MM.1S (cell line): ENCODE data around the gene DNAL1.

ENCODE experiments used
- DNase-seq: peaks from one replicate; pipeline ENCODE4 v3.0.0-alpha.2; 2015
- H2AFZ ChIP-seq: fragments of 300-600 bp; sonication (generic); 2 replicates; pipeline ENCODE4 v1.6.0; 2016; ENCODE audit warnings: antibody characterized with exemption, low read length
- H3F3A ChIP-seq: fragments of 300-600 bp; sonication (generic); 2 replicates; pipeline ENCODE4 v1.6.1; 2016; ENCODE audit warnings: mild to moderate bottlenecking, antibody characterized with exemption, low read length, moderate library complexity, mixed read lengths; ENCODE audit not compliant: insufficient read depth
- H3K27ac ChIP-seq: fragments of 300-600 bp; sonication (generic); 2 replicates; pipeline ENCODE4 v1.5.1; 2016; ENCODE audit warnings: mild to moderate bottlenecking, low read length
- H3K27me3 ChIP-seq: fragments of 300-600 bp; sonication (generic); replicated peaks from 2 replicates; pipeline ENCODE4 v1.6.0; 2016; ENCODE audit warnings: low read length; ENCODE audit not compliant: insufficient read depth
- H3K36me3 ChIP-seq: fragments of 300-600 bp; sonication (generic); replicated peaks from 2 replicates; pipeline ENCODE4 v1.6.1; 2016; ENCODE audit warnings: mild to moderate bottlenecking, low read length, mixed read lengths; ENCODE audit not compliant: insufficient read depth
- H3K4me1 ChIP-seq: fragments of 300-600 bp; sonication (generic); 2 replicates; pipeline ENCODE4 v1.6.1; 2016; ENCODE audit warnings: low read length, mixed read lengths
- H3K4me2 ChIP-seq: fragments of 300-600 bp; sonication (generic); 2 replicates; pipeline ENCODE4 v1.6.0; 2016; ENCODE audit warnings: low read depth, low read length
- H3K4me3 ChIP-seq: fragments of 300-600 bp; sonication (generic); 2 replicates; pipeline ENCODE4 v1.5.1; 2016; ENCODE audit warnings: low read length, mixed read lengths
- H3K79me2 ChIP-seq: fragments of 300-600 bp; sonication (generic); 2 replicates; pipeline ENCODE4 v1.6.1; 2016; ENCODE audit warnings: mixed run types, low read length, mixed read lengths
- H3K9ac ChIP-seq: fragments of 300-600 bp; sonication (generic); 2 replicates; pipeline ENCODE4 v1.6.1; 2016; ENCODE audit warnings: low read length, mixed read lengths
- H3K9me2 ChIP-seq: fragments of 300-600 bp; sonication (generic); replicated peaks from 2 replicates; pipeline ENCODE4 v1.6.1; 2016; ENCODE audit warnings: mild to moderate bottlenecking, low read length, mixed read lengths; ENCODE audit not compliant: insufficient read depth
- H3K9me3 ChIP-seq: fragments of 300-600 bp; sonication (generic); replicated peaks from 2 replicates; pipeline ENCODE4 v1.6.1; 2016; ENCODE audit warnings: mild to moderate bottlenecking, low read length, mixed read lengths; ENCODE audit not compliant: insufficient read depth
- H4K20me1 ChIP-seq: fragments of 300-600 bp; sonication (generic); 2 replicates; pipeline ENCODE4 v1.6.1; 2016; ENCODE audit warnings: mild to moderate bottlenecking, low read length, moderate library complexity, mixed read lengths; ENCODE audit not compliant: insufficient read depth
- EZH2 ChIP-seq: fragments of 300-600 bp; sonication (generic); optimal IDR thresholded peaks from 2 replicates; pipeline ENCODE3; 2017; ENCODE audit warnings: low read depth, mild to moderate bottlenecking, antibody characterized with exemption, low read length, mixed read lengths
- EZH2phosphoT487 ChIP-seq: fragments of 300-600 bp; sonication (generic); IDR thresholded peaks from 2 replicates; pipeline ENCODE4 v1.6.1; 2018; ENCODE audit warnings: antibody characterized with exemption, low read length
- TF ChIP-seq, protein P1 (sequence below): fragments of 300-600 bp; sonication (generic); IDR thresholded peaks from 2 replicates; pipeline ENCODE4 v1.5.1; 2016; ENCODE audit warnings: antibody characterized with exemption, low read length, mixed read lengths

DNAL1 gene

DNA sequence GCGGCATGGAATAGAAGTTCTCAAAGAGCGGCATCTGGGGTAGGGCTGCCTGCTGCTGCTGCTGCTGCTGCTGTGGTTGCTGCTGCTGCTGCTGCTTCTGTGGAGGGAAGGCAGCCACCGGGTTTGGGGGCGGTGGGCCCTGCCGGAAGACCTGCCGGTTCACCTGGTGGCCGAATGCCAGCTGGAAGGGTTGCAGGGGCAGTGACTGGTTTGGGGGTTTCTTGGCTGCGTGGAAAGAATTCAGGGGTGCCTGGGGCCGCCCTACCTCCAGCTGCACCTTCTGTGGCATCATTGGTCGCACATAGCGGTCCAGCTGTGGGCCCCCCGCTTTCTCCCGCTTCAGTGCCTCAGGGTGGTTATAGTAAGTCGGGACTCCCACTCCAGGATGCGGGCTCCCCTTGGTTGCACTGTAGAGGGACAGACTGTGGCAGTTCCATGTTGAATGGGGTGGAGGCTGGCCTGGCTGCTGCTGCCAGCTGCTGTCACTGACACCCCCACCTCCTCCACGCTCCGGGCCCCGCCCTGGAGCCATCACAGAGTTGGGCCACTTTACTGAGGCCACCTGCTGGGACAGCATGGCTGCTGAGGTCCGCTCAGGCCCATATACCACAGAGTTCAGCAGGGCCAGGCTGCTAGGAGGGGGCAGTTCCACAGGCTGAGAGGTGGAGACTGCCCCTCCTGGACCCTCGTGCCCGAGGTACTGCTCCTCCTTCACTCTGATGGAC, 94.5 kb downstream of the DNAL1 start:
- H3K9me3 ChIP-seq: no peaks in the 10 kb centered on the region
- no peaks in the 10 kb centered on the region for H3K9me2 ChIP-seq

DNA sequence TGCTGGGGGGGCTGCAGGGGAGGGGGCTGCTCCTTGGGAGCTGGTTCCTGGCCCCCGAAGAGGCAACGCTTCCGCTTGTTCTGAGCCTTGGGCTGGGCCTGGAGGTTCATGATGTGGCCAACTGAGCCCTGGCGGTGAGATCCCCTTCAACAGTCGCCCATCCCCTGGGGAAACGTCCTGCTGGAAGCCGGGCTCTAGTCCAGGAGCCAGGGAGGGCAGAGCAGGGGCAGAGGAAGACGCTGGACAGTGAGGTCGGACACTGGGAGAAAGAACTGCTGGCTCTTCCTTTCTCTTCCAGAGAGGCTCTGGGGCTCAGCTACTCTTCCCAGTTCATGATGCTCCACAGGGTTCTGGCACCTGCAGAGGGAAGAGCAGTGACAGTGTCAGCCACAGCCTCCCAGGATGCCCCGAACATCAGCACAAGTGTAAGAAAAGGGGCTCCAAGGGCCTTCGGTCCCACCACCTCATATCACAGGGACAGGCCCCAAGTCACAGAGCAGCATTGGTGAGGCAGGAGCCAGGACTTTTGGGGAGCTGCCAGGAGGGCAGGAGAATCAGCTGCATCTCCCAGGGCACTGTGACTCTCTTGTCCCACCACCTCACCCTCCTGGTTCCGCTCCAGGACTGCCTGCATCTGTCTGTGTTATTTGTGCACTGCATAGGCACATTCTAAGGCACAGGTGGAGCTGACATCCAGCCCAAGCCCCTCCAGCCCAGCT, 95.3 kb downstream of the DNAL1 start:
- Histone ChIP-seq H3K4me2 (no peak overlapping the region), H4K20me1 (peaks cover 9% of the 10 kb centered on the region), H2AFZ (no peak overlapping the region), H3K4me3 (no peak overlapping the region), H3K27ac (no peak overlapping the region), H3K27me3 (no peaks in the 10 kb centered on the region), H3K9me3 (no peaks in the 10 kb centered on the region), H3K4me1 (peaks cover 40% of the 10 kb centered on the region), H3K9ac (no peak overlapping the region), H3K36me3 (no peaks in the 10 kb centered on the region), H3K9me2 (no peaks in the 10 kb centered on the region), H3F3A (no peaks in the 10 kb centered on the region; the same call in 1 of the 2 replicates), H3K79me2 (peaks cover 64% of the 10 kb centered on the region)
- TF ChIP-seq, protein P1, sequence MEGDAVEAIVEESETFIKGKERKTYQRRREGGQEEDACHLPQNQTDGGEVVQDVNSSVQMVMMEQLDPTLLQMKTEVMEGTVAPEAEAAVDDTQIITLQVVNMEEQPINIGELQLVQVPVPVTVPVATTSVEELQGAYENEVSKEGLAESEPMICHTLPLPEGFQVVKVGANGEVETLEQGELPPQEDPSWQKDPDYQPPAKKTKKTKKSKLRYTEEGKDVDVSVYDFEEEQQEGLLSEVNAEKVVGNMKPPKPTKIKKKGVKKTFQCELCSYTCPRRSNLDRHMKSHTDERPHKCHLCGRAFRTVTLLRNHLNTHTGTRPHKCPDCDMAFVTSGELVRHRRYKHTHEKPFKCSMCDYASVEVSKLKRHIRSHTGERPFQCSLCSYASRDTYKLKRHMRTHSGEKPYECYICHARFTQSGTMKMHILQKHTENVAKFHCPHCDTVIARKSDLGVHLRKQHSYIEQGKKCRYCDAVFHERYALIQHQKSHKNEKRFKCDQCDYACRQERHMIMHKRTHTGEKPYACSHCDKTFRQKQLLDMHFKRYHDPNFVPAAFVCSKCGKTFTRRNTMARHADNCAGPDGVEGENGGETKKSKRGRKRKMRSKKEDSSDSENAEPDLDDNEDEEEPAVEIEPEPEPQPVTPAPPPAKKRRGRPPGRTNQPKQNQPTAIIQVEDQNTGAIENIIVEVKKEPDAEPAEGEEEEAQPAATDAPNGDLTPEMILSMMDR: no peak
- TF ChIP-seq EZH2: no peak
- no peak for TF ChIP-seq EZH2phosphoT487
- DNase-seq: no peak

More for the DNA sequence above, 94.5 kb downstream of the DNAL1 start:
- Histone ChIP-seq H3F3A (no peaks in the 10 kb centered on the region; the same call in 1 of the 2 replicates), H3K4me2 (no peak overlapping the region), H3K36me3 (no peaks in the 10 kb centered on the region), H3K9ac (no peak overlapping the region), H3K27ac (no peak overlapping the region), H2AFZ (no peak overlapping the region), H4K20me1 (peaks cover 8% of the 10 kb centered on the region; the same call in 1 of the 2 replicates), H3K4me3 (no peak overlapping the region), H3K79me2 (peaks cover 56% of the 10 kb centered on the region), H3K4me1 (peaks cover 33% of the 10 kb centered on the region), H3K27me3 (no peaks in the 10 kb centered on the region)
- TF ChIP-seq EZH2phosphoT487: no peak
- no peak for TF ChIP-seq EZH2
- TF ChIP-seq, protein P1: no peak
- DNase-seq: no peak

DNA sequence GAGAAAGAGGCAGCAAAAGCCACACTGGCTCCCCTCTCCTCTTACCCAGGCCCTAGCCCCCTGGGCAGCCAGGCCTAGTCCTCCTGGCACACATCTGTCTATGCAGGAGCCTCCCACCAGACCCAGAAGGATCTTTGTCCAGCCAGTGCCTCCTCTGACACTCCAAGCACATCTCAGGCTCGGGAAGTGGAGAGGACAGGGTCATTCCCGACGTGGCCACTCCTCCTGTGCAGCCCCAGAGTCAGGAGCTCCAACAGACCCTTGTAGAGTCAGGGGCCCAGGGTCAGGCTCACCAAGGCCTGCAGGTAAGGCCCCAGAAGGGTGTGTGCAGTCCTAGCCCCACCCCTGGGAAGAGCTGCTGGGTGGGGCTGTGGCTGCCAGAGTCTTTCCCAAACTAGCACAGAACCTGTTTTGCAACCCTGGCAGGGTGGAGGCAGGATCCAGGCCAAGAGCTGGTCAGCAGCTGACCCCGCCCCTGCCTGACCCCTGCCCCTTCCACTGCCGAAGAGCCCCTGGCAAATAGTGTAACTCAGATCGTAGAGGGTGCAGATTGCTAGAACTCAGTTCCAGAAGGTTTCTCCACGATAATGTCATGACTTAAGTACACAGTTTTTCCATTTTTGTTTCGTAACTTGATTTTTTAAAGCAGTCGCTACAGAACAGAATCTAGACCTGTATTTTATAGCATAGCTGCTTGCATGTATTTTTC, 96.0 kb downstream of the DNAL1 start:
- H3K27ac ChIP-seq: no peak overlapping the region

More for the DNA sequence above, 96.0 kb downstream of the DNAL1 start:
- H3F3A ChIP-seq: no peaks in the 10 kb centered on the region; the same call in 1 of the 2 replicates
- H3K27me3 ChIP-seq: no peaks in the 10 kb centered on the region
- no peaks in the 10 kb centered on the region for H3K9me3 ChIP-seq
- no peak overlapping the region for H2AFZ ChIP-seq
- no peaks in the 10 kb centered on the region for H3K9me2 ChIP-seq
- no peak overlapping the region for H3K9ac ChIP-seq
- H3K79me2 ChIP-seq: peaks cover 71% of the 10 kb centered on the region
- peaks cover 11% of the 10 kb centered on the region for H4K20me1 ChIP-seq
- no peaks in the 10 kb centered on the region for H3K36me3 ChIP-seq
- peak overlapping the region; percentile 66; the same call in 1 of the 2 replicates for H3K4me2 ChIP-seq
- H3K4me1 ChIP-seq: peaks cover 40% of the 10 kb centered on the region
- no peak for DNase-seq
- TF ChIP-seq, protein P1: no peak
- no peak for TF ChIP-seq EZH2phosphoT487
- no peak for TF ChIP-seq EZH2
- H3K4me3 ChIP-seq: no peak overlapping the region
